ENCODE data around the gene ZSWIM4. TPM values are rescaled to one million over a fixed set of nuclear protein-coding genes. Genes with fewer than 3 reads are reported as not detected.

The ZSWIM4 gene
- total and polyA plus RNA-seq, 2 of the 4 experiments (the other 2 are of a cell fraction): 2.2 to 6.2 TPM

DNA sequence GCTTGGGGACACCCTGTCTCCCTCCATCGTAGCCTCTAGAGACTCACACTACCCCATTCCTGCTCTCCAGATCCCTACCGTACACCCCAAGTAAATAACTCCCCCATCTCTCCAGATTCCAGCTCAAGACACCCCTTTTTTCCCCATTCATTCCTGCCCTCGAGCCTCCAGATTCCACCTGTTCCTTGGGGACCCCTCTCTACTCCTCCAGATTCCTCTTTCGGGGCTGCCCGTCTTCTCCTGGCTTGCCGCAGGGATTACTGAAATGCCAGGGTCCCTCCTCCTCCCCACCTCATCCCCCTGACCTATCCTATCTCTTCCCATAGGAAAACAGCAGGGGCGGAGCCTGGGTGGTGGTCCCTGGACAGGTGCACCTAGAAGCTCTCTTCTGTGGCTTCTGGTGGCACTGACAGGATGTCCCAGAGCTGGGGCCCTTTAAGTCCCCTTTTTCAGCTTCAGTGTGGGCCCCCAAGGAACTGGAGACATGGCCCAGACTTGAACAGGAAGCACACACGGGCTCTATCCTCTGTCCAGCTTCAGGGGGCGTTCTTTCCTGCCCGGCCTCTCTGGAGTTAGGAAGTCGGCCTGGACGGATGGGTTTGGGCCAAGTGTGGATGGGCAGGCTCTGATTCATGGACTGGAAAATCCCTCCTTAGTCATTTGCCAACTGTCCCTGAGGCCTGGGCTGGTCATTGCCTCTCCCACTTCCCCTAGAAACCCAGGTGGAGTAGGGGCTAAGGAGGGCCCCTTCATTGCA, 1.2 kb downstream of the ZSWIM4 start (continued):
- TF ChIP-seq, protein P1, sequence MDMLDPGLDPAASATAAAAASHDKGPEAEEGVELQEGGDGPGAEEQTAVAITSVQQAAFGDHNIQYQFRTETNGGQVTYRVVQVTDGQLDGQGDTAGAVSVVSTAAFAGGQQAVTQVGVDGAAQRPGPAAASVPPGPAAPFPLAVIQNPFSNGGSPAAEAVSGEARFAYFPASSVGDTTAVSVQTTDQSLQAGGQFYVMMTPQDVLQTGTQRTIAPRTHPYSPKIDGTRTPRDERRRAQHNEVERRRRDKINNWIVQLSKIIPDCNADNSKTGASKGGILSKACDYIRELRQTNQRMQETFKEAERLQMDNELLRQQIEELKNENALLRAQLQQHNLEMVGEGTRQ (IDR thresholded peaks at IDR 0.05; ENCODE audit: low read depth, low read length): no peak

DNA sequence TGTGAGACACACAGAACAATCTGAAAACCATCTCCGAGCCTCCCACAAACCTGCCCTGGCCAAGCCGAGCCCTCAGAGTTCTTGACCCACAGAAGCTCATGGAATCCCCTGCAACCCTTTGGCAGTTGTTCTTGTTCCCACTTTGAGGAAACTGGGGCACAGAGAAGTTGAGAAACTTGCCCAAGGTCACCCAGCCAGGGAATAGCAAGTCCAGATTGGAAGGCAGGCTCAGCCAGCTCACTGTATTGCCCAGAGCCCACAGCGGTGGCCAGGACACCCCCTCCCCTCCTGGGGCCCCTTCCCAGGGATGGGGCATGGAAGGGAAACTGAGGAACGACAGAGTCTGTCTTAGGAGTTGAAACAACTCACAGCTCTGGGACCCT, 1.8 kb downstream of the ZSWIM4 start:
- Histone ChIP-seq H3K4me3 (ENCODE audit: insufficient read depth, low read depth, low read length) (peak overlapping the region; percentile 86), H3K56ac (ENCODE audit: extremely low read depth, insufficient read depth, low read length) (peak overlapping the region; percentile 80), H4K91ac (ENCODE audit: insufficient read depth, low read depth, low read length) (peak overlapping the region; percentile 86), H3K4ac (ENCODE audit: low read depth, low read length) (peak overlapping the region; percentile 92), H3K4me2 (ENCODE audit: low read depth, low read length) (peak overlapping the region; percentile 81), H3K27ac (ENCODE audit: insufficient read depth, low read length) (peak overlapping the region; percentile 88), H2BK5ac (ENCODE audit: low read depth, low read length, poor library complexity, severe bottlenecking) (peak overlapping the region; percentile 95), H3K9me3 (ENCODE audit: control insufficient read depth, insufficient read depth, low read length) (no peaks in the 10 kb centered on the region), H2AK5ac (ENCODE audit: low read depth, low read length) (peak overlapping the region; percentile 95), H4K8ac (ENCODE audit: low read depth in 2 of 2, low read length in 2 of 2) (peak overlapping the region; percentile 30 to 79), H3K23ac (ENCODE audit: low read depth, low read length) (peak overlapping the region; percentile 86), H4K5ac (ENCODE audit: low read depth, low read length) (peak overlapping the region; percentile 37; the same call in 1 of the 2 replicates), H2BK20ac (ENCODE audit: low read depth, low read length) (peak overlapping the region; percentile 88), H3K79me1 (ENCODE audit: low read depth in 1 of 2, low read length in 2 of 2) (peaks cover 14 to 50% of the 10 kb centered on the region in 2 experiments), H2AK9ac (replicated peaks; ENCODE audit: low read depth, low read length, poor library complexity) (peak overlapping the region; percentile 96), H2BK15ac (ENCODE audit: low read depth, low read length) (peak overlapping the region; percentile 73; the same call in 1 of the 3 replicates), H3K9me1 (ENCODE audit: insufficient read depth, low read length) (peaks cover 15% of the 10 kb centered on the region), H2BK120ac (ENCODE audit: low read depth, low read length) (peak overlapping the region; percentile 92), H3K4me1 (ENCODE audit: control insufficient read depth, insufficient read depth, low read length) (peaks cover 7% of the 10 kb centered on the region), H3K36me3 (ENCODE audit: control insufficient read depth, insufficient read depth, low read length) (peaks cover 10% of the 10 kb centered on the region), H3K9ac (ENCODE audit: low read depth, low read length) (peak overlapping the region; percentile 44), H3K18ac (ENCODE audit: low read depth, low read length) (peak overlapping the region; percentile 58), H3K27me3 (ENCODE audit: control insufficient read depth, insufficient read depth, low read length) (no peaks in the 10 kb centered on the region), H4K20me1 (ENCODE audit: insufficient read depth, low read length) (peaks cover 4% of the 10 kb centered on the region; the same call in 1 of the 2 replicates), H3K14ac (replicated peaks; ENCODE audit: low read depth, low read length) (peak overlapping the region; percentile 84), H2AFZ (replicated peaks; ENCODE audit: low read length, poor library complexity) (peak overlapping the region; percentile 60)
- DNase-seq: no peak
- ATAC-seq (ENCODE audit: low read depth): no peak
- no peak for TF ChIP-seq SMC3 (IDR thresholded peaks at IDR 0.05; ENCODE audit: low read depth, low read length)
- no peak for TF ChIP-seq RCOR1 (IDR thresholded peaks at IDR 0.05; ENCODE audit: insufficient replicate concordance, low read length)
- no peak for TF ChIP-seq RAD21 (IDR thresholded peaks at IDR 0.05; ENCODE audit: low read length)
- no peak for TF ChIP-seq FOS (IDR thresholded peaks at IDR 0.05; ENCODE audit: low read depth, low read length)
- TF ChIP-seq, protein P1 (IDR thresholded peaks at IDR 0.05; ENCODE audit: low read depth, low read length): no peak
- TF ChIP-seq, protein P2, sequence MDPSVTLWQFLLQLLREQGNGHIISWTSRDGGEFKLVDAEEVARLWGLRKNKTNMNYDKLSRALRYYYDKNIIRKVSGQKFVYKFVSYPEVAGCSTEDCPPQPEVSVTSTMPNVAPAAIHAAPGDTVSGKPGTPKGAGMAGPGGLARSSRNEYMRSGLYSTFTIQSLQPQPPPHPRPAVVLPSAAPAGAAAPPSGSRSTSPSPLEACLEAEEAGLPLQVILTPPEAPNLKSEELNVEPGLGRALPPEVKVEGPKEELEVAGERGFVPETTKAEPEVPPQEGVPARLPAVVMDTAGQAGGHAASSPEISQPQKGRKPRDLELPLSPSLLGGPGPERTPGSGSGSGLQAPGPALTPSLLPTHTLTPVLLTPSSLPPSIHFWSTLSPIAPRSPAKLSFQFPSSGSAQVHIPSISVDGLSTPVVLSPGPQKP (IDR thresholded peaks at IDR 0.05; ENCODE audit: borderline replicate concordance, low read depth, low read length): no peak
- no peak for TF ChIP-seq MXI1 (IDR thresholded peaks at IDR 0.05; ENCODE audit: borderline replicate concordance, low read depth, low read length)
- TF ChIP-seq CHD1 (IDR thresholded peaks at IDR 0.05; ENCODE audit: low read depth, low read length): no peak
- no peak for TF ChIP-seq POLR2A (IDR thresholded peaks at IDR 0.05; ENCODE audit: low read depth, low read length)
- TF ChIP-seq, protein P3, sequence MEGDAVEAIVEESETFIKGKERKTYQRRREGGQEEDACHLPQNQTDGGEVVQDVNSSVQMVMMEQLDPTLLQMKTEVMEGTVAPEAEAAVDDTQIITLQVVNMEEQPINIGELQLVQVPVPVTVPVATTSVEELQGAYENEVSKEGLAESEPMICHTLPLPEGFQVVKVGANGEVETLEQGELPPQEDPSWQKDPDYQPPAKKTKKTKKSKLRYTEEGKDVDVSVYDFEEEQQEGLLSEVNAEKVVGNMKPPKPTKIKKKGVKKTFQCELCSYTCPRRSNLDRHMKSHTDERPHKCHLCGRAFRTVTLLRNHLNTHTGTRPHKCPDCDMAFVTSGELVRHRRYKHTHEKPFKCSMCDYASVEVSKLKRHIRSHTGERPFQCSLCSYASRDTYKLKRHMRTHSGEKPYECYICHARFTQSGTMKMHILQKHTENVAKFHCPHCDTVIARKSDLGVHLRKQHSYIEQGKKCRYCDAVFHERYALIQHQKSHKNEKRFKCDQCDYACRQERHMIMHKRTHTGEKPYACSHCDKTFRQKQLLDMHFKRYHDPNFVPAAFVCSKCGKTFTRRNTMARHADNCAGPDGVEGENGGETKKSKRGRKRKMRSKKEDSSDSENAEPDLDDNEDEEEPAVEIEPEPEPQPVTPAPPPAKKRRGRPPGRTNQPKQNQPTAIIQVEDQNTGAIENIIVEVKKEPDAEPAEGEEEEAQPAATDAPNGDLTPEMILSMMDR (conservative IDR thresholded peaks at IDR 0.05; ENCODE audit: low read depth, low read length): no peak
- BruUV-seq (replicated peaks): no TSS peak
- intact Hi-C loops (cut with micrococcal nuclease) (loop anchor here (5.0 kb wide), 1 partner anchor 40 kb away; no protein-coding TSS in a partner anchor), dilution Hi-C loops (cut with HindIII; ENCODE audit: low sequenced_read_pairs, unreplicated experiment) (no loop called here), in situ Hi-C loops (cut with MboI; ENCODE audit: low sequenced_read_pairs) (no loop called here)
- 53% methylated on average over 2 of the region's 4 CpGs; no CpG with 5 or more reads in 1 of the 2 experiments for WGBS, 2 experiments (ENCODE audit: extremely low coverage in 2 of 2, insufficient read length in 1 of 2)
- POLR2A ChIA-PET (ENCODE audit: unreplicated experiment): no interaction called here
- CTCF ChIA-PET: interaction anchor here (0.5 to 1.7 kb wide), 3 partner anchors 13 to 75 kb away, joined by 4 to 5 read pairs (median 5); no protein-coding TSS in a partner anchor
